HEK293 (cell line): ENCODE data around the gene PHKG2.

ENCODE experiments used
- EGR2 ChIP-seq: fragments of 450-650 bp; formaldehyde crosslinking; IDR thresholded peaks from 2 replicates; pipeline ENCODE4 v1.5.1; 2016; ENCODE audit warnings: low read depth, missing biosample characterization, missing genetic modification characterization
- GFI1B ChIP-seq: fragments of 450-650 bp; formaldehyde crosslinking; IDR thresholded peaks from 2 replicates; pipeline ENCODE4 v1.5.1; 2016; ENCODE audit warnings: missing biosample characterization, missing genetic modification characterization
- GLIS1 ChIP-seq: fragments of 450-650 bp; formaldehyde crosslinking; IDR thresholded peaks from 2 replicates; pipeline ENCODE4 v1.5.1; 2016; ENCODE audit warnings: missing biosample characterization, missing genetic modification characterization
- HOXC10 ChIP-seq: sonication (generic); formaldehyde crosslinking; IDR thresholded peaks from 2 replicates; pipeline ENCODE4 v1.8.1; 2023; ENCODE audit warnings: mild to moderate bottlenecking, missing genetic modification reagents
- KLF10 ChIP-seq: fragments of 450-650 bp; IDR thresholded peaks from 2 replicates; pipeline ENCODE4 v1.5.1; 2018; ENCODE audit warnings: missing biosample characterization, mild to moderate bottlenecking, missing genetic modification characterization
- KLF16 ChIP-seq: fragments of 450-650 bp; formaldehyde crosslinking; IDR thresholded peaks from 2 replicates; pipeline ENCODE4 v1.5.1; 2017; ENCODE audit warnings: missing biosample characterization, missing genetic modification characterization
- KLF17 ChIP-seq: fragments of 450-650 bp; formaldehyde crosslinking; IDR thresholded peaks from 2 replicates; pipeline ENCODE4 v1.5.1; 2016; ENCODE audit warnings: missing biosample characterization, missing genetic modification characterization
- OSR2 ChIP-seq: fragments of 450-650 bp; formaldehyde crosslinking; IDR thresholded peaks from 2 replicates; pipeline ENCODE4 v1.5.1; 2016; ENCODE audit warnings: missing biosample characterization, missing genetic modification characterization
- ZNF223 ChIP-seq: fragments of 450-650 bp; formaldehyde crosslinking; IDR thresholded peaks from 2 replicates; pipeline ENCODE4 v1.5.1; 2016; ENCODE audit warnings: missing biosample characterization, missing genetic modification characterization
- ZNF510 ChIP-seq: fragments of 450-650 bp; formaldehyde crosslinking; IDR thresholded peaks from 2 replicates; pipeline ENCODE4 v1.5.1; 2018; ENCODE audit warnings: mild to moderate bottlenecking, missing genetic modification characterization, missing biosample characterization; ENCODE audit not compliant: insufficient replicate concordance
- ZNF596 ChIP-seq: fragments of 450-650 bp; IDR thresholded peaks from 2 replicates; pipeline ENCODE4 v1.5.0; 2018; ENCODE audit warnings: missing biosample characterization, mild to moderate bottlenecking, missing genetic modification characterization, moderate library complexity
- ZNF629 ChIP-seq: fragments of 450-650 bp; formaldehyde crosslinking; IDR thresholded peaks from 2 replicates; pipeline ENCODE4 v1.5.1; 2017; ENCODE audit warnings: missing biosample characterization, missing genetic modification characterization
- TF ChIP-seq, protein P1 (sequence below): fragments of 450-650 bp; formaldehyde crosslinking; IDR thresholded peaks from 2 replicates; pipeline ENCODE4 v1.5.1; 2016; ENCODE audit warnings: missing biosample characterization, missing genetic modification characterization
- TF ChIP-seq, protein P2 (sequence below): fragments of 450-650 bp; formaldehyde crosslinking; IDR thresholded peaks from 2 replicates; pipeline ENCODE4 v1.5.1; 2016; ENCODE audit warnings: missing biosample characterization, missing genetic modification characterization, low read depth
- TF ChIP-seq, protein P3 (sequence below): fragments of 450-650 bp; formaldehyde crosslinking; IDR thresholded peaks from 2 replicates; pipeline ENCODE4 v1.5.1; 2016; ENCODE audit warnings: missing biosample characterization, missing genetic modification characterization
- TF ChIP-seq, protein P4 (sequence below): fragments of 450-650 bp; formaldehyde crosslinking; IDR thresholded peaks from 2 replicates; pipeline ENCODE4 v1.5.1; 2016; ENCODE audit warnings: missing biosample characterization, missing genetic modification characterization
- TF ChIP-seq, protein P5 (sequence below): fragments of 450-650 bp; formaldehyde crosslinking; IDR thresholded peaks from 2 replicates; pipeline ENCODE4 v1.5.1; 2016; ENCODE audit warnings: missing biosample characterization, missing genetic modification characterization

PHKG2 gene

GRCh38 chr16:30698816-30699614 lies 49.2 kb upstream of the PHKG2 start, which contains the start of gene SRCAP (continued):
- TF ChIP-seq ZNF596 = 0 out of 2 replicates have a peak, but pooled peaks have one; percentile 0
- peak; percentile 57 for TF ChIP-seq GLIS1 (tag by site-specific recombination)
- TF ChIP-seq, protein P1, sequence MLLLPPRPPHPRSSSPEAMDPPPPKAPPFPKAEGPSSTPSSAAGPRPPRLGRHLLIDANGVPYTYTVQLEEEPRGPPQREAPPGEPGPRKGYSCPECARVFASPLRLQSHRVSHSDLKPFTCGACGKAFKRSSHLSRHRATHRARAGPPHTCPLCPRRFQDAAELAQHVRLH (tag by site-specific recombination) = peak; percentile 87
- peak; percentile 94 for TF ChIP-seq EGR2 (tag by site-specific recombination)
- TF ChIP-seq ZNF223 (tag by site-specific recombination) = no peak
- TF ChIP-seq, protein P2, sequence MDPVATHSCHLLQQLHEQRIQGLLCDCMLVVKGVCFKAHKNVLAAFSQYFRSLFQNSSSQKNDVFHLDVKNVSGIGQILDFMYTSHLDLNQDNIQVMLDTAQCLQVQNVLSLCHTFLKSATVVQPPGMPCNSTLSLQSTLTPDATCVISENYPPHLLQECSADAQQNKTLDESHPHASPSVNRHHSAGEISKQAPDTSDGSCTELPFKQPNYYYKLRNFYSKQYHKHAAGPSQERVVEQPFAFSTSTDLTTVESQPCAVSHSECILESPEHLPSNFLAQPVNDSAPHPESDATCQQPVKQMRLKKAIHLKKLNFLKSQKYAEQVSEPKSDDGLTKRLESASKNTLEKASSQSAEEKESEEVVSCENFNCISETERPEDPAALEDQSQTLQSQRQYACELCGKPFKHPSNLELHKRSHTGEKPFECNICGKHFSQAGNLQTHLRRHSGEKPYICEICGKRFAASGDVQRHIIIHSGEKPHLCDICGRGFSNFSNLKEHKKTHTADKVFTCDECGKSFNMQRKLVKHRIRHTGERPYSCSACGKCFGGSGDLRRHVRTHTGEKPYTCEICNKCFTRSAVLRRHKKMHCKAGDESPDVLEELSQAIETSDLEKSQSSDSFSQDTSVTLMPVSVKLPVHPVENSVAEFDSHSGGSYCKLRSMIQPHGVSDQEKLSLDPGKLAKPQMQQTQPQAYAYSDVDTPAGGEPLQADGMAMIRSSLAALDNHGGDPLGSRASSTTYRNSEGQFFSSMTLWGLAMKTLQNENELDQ (tag by site-specific recombination) = no peak
- peak; percentile 77 for TF ChIP-seq GFI1B (tag by site-specific recombination)
- TF ChIP-seq ZNF629 = peak; percentile 71
- peak; percentile 35; the same call in 1 of the 2 replicates for TF ChIP-seq OSR2 (tag by site-specific recombination)
- TF ChIP-seq, protein P3, sequence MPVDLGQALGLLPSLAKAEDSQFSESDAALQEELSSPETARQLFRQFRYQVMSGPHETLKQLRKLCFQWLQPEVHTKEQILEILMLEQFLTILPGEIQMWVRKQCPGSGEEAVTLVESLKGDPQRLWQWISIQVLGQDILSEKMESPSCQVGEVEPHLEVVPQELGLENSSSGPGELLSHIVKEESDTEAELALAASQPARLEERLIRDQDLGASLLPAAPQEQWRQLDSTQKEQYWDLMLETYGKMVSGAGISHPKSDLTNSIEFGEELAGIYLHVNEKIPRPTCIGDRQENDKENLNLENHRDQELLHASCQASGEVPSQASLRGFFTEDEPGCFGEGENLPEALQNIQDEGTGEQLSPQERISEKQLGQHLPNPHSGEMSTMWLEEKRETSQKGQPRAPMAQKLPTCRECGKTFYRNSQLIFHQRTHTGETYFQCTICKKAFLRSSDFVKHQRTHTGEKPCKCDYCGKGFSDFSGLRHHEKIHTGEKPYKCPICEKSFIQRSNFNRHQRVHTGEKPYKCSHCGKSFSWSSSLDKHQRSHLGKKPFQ = peak; percentile 99
- peak; percentile 80 for TF ChIP-seq HOXC10 (CRISPR knock-in tag)
- TF ChIP-seq KLF16 (tag by site-specific recombination) = peak; percentile 59
- peak; percentile 69 for TF ChIP-seq KLF10 (tag by site-specific recombination)
- TF ChIP-seq, protein P4, sequence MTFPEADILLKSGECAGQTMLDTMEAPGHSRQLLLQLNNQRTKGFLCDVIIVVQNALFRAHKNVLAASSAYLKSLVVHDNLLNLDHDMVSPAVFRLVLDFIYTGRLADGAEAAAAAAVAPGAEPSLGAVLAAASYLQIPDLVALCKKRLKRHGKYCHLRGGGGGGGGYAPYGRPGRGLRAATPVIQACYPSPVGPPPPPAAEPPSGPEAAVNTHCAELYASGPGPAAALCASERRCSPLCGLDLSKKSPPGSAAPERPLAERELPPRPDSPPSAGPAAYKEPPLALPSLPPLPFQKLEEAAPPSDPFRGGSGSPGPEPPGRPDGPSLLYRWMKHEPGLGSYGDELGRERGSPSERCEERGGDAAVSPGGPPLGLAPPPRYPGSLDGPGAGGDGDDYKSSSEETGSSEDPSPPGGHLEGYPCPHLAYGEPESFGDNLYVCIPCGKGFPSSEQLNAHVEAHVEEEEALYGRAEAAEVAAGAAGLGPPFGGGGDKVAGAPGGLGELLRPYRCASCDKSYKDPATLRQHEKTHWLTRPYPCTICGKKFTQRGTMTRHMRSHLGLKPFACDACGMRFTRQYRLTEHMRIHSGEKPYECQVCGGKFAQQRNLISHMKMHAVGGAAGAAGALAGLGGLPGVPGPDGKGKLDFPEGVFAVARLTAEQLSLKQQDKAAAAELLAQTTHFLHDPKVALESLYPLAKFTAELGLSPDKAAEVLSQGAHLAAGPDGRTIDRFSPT (tag by site-specific recombination) = peak; percentile 97; the same call in 1 of the 2 replicates
- peak; percentile 14; the same call in 1 of the 2 replicates for TF ChIP-seq KLF17 (tag by site-specific recombination)
- TF ChIP-seq ZNF510 (tag by site-specific recombination) = no peak
- TF ChIP-seq, protein P5, sequence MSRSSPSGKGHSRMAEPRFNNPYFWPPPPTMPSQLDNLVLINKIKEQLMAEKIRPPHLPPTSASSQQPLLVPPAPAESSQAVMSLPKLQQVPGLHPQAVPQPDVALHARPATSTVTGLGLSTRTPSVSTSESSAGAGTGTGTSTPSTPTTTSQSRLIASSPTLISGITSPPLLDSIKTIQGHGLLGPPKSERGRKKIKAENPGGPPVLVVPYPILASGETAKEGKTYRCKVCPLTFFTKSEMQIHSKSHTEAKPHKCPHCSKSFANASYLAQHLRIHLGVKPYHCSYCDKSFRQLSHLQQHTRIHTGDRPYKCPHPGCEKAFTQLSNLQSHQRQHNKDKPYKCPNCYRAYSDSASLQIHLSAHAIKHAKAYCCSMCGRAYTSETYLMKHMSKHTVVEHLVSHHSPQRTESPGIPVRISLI (tag by site-specific recombination) = no peak
